ENCODE measurements around the gene ARNT2.
"Not testable (repeated sequence)": the region's sequence is repeated elsewhere in the genome, so short reads cannot be mapped to it uniquely, and the experiment has no call there.

The ARNT2 gene

DNA sequence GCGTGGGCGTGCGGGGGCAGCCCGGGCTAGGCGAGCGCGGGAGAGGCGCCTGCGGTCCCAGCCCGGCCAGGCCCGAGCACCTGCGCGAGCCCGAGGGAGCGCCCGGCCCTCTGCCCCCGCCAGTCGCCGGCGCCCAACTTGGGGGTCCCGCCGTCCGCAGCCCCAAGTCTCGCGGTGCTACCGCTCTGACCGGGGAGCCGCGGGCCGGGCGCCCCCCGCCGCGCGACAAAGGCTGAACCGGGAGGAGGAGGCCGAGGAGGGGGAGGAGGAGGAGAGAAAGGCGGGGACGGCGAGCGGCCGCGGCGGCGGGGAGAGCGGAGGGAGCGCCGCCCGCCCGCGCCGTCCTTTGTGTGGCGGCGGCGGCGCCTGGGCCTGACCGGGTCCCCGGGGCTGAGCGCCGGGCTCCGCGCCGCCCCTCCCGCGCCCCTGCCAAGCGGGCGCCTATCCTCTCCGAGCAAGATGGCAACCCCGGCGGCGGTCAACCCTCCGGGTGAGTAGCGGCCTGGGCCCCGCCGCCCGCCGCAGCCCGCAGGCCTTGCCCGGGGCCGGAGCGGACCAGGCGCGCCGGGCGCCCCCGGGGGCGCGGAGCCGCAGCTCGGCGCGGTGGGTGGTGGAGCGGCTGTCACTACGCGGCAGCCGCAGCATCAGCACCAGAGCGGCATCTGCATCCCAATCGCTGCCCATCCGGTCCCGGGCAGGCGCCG, at the start of gene ARNT2:
ARNT2 (plus strand) TSS at position 326 of the 704 bp plus-strand sequence; CDS start at position 460, 134 bp downstream.
- DNase-seq, result no peak

DNA sequence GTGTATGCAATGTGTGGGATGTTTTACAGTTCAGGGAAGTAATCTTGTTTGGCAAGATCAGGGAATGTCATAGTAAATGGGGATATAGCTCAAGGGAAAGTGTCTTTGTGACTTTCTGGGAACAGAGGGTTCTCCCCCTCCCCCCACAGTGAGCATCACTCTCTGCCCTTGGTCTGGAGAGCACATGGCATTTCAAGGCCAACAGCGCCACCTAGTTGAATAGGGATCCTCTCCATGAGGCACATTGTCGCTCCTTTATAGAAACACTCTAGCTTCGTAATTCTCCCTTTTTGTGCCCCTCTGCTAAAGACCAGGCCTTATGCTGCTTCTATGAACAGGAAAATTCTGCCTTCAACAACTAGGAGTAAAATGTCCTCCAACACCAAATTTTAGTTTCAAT, 37.1 kb upstream of the ARNT2 start:
- peak; percentile 33 for DNase-seq

DNA sequence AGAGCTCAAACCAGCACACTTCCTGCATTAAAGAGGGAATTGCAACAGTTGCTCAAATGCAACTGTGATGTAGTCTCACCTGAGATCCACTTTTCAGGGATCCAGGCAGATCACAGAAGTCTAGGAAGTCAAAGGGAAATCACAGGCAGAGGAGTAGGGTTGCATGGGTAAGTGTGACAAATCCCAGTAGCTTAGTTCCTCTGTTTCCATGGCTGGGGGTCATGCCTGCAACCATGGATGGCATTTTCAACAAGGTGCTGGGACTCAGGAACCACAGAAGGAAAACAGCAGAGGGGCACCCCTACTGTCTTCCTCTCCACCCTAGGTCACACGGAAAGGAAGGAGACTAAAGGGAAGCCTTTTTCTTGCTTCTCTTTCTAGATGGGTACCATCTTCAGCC, 36.5 kb upstream of the ARNT2 start:
- no peak for DNase-seq

DNA sequence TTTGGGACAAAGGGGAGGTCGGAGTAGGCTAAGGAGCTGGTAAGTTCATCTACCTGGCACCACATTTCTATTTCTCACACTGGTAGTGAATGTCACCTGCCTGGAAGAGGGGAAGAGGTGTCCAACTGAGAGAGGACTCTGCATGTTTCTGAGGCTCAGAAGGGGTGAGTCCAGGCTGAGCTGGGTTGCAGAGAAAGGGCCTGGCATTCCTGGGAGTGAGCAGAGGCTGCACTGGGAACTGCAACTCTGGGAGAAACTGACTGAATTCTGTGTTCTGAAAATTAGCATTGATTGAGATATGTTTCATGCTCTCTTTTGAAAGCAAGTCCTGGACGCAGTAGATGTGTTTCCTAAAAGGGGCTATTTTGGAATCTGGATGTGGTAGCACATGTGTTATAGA, 32.3 kb upstream of the ARNT2 start:
- DNase-seq, result no peak

DNA sequence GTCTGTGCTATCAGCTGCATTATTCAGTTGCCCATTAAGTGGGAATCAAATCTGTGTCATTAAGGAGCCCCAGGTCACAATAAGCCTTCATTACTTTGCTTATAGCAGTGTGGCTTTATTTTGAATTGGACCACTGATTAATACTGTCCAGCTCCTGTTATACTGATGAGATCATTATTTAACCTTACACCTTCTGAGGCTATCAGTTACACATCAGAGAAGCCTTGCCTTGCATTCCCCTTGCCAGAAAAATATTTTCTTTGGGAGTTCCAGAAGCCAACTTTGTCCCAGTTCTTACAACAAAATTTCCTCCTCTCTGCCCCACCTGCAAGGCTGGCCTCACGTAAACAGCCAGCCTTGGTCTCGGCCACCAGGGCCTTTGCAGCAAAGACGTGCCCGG, 29.7 kb upstream of the ARNT2 start:
- DNase-seq, result no peak

DNA sequence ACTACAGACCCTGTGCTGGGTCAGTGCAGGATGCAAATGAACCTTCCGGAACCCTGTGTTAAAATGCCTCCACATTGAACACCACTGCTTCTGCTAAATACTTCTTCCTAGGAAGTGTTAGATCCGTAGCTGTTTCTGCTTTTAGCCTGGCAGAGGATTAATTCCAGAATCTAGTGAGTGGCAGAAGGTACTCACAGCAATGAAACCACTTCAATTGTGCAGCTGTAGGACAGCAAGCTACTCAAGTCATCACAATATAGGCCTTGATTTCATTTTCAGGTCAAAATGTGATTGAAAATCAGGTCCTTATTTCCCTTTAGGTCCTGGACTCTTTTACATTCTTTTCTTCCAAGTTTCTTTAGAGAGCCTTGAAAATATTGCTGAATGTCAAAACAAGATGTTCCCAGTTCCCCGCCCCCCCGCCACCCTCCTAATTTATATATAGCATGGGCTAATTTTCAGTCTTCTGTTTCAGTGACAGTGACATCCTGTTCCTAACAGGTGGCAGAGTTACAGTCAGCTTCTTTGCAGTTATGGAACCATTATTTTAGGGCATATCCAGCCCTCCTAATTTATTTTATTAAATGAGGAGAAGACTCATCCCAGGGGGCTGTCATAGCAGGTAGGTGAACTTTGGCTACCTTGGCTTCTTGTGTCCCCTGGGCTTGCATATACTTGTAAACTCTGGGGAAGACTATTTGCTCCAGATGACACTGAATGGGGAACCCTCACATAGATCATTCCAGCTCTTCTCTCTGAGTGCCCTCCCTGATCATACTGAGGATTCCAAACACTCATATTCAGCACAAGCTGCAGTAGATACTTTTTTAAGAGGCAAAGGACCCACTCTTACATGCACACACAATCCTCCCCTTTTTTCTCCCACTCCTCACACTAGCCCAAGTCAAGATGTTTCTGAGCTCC, 28.0 kb upstream of the ARNT2 start:
- DNase-seq, result no peak

DNA sequence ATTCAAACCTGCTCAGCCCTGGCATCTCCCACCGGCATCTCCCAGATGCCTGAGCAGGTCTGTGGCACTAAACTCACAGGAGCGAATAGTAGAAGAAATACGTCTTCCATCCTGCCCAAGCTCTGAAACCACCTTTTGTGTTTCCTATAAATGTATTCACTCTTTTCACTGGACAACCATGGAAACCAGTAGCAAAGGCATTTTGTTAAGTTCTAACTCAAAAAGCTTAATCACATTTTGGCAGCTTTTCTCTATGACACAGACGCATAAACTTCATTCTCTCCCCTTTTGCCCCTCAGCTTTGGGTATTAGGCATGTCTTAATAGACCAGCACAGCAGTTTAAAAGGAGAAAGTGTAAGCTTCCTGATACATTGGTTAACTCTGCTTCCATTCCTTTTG, 24.5 kb upstream of the ARNT2 start:
- DNase-seq, result no peak

DNA sequence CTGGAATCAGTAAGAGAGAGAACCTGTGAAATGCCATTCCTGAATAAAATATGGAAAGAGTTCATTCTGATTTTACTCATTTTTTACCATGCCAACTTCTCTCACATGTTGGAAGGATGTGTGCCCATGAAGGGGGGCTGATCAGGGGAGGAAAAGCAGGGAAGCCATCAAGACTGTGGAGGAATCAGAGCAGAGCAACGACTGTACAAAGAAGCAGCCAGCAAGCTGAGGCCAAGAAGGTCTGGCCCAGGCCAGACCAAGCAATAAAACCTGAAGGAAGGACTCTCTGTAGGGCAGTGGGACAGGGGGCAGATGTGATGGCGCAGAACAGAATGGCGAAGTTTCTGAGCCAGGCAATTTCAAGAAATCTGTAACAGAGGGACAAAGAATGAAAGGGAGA, 24.0 kb upstream of the ARNT2 start:
- no peak for DNase-seq

DNA sequence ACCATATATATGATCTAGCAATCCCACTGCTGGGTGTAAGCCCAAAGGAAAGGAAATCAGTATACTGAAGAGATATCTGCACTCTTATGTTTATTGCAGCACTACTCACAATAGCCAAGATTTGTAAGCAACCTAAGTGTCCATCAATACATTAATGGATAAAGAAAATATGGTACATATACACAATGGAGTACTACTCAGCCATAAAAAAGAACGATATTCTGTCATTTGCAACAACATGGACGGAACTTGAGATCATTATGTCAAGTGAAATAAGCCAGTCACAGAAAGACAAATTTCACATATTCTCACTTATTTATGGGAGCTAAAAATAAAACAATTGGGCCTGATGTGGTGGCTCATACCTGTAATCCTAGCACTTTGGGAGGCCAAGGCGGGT, 21.9 kb upstream of the ARNT2 start:
- DNase-seq, result no peak

DNA sequence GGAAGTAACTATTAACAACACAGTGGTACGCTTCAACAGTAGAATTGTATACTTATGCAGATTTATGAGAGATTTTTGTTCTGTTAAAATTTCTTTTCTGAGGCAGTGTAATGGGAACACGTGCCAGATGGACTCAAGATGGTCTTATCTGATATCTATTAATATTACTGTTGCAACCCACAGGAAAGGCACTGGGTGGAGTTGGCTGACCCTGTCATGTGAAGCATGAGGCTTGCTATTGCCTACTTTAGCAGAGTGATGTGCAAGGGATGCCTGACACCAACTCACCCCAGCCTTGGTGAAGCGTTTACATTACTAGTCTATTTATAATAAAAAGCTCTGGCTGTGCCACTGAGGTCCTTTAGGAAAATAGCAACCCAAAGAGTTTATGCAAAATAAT, 19.8 kb upstream of the ARNT2 start:
- no peak for DNase-seq

DNA sequence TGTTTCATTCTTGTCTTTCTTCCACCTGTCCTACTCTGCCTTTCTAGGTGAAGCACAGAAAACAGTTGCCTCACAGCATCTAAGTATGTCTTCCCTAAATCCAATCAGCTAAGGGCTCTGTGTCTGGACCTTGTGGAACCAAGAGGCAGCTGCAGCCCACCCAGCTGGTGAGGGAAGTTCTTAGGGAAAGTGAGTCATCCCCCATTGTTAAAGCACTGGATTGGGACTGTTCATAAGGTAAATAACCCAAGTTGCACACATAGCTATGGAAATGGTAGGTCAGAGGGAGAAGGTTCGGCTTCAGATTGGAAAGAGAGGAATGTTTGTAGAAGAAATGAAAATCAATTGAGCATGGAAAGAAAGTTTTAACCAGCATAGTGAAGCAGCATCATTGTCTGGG, 18.0 kb upstream of the ARNT2 start:
- DNase-seq, result no peak

DNA sequence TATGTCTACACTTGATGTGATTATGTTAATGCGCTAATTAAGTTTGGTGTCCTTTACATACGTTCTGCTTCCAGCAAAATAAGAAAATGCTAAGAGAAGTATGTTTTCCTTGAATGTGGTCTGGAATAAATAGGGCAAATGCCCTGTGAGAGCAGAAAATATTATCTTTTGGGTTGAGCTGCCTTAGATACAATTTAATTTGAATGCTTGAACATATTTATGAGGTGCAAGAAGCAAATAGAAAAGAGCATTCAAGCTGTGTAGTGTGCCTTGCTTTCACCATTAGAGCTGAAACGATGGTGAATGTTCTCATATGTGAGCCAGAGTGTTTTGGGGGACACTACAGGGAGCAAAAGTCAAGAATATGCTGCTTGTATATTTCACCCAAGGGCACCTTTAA, 15.9 kb upstream of the ARNT2 start:
- DNase-seq, result no peak

DNA sequence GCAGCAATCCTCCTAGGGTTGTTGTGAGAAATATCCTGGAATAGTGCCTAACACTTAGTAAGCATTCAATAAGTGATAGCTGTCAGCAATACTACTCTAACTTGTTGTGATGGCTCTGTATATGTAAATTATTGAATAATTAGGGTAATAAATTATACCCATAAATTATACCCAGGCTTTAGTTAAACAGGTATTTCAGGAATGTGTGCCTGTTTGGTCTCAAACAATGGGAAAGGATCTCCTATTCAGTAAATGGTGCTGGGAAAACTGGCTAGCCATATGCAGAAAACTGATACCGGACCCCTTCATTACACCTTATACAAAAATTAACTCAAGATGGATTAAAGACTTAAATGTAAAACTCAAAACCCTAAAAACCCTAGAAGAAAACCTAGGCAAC, 14.8 kb upstream of the ARNT2 start:
- no peak for DNase-seq

DNA sequence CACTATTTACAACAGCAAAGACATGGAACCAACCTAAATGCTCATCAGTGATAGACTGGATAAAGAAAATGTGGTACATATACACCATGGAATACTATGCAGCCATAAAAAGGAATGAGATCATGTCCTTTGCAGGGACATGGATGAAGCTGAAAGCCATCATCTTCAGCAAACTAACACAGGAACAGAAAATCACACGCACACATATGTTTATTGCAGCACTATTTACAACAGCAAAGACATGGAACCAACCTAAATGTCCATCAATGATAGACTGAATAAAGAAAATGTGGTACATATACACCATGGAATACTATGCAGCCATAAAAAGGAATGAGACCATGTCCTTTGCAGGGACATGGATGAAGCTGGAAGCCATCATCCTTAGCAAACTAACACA, 13.2 kb upstream of the ARNT2 start:
- DNase-seq, result not testable (repeated sequence)

DNA sequence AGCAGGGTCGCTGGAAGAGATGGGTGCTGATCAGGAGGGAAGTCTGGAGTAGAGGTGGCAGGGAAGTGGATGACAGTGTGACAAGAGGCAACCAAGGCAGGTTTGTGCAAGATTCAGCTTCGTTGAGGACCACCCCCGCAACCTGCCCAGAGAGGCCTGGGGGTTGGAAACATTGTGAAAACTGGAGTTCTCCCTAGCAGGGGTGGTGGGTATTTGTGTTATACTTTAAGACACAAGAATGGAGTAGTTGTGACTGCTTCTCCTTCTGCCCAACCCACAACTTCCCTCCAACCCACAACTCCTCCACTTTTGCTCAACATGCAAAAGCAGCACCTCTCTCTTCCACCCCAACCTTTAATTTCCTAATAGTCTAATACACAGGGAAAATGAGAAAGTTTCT, 8.6 kb upstream of the ARNT2 start:
- DNase-seq, result no peak

DNA sequence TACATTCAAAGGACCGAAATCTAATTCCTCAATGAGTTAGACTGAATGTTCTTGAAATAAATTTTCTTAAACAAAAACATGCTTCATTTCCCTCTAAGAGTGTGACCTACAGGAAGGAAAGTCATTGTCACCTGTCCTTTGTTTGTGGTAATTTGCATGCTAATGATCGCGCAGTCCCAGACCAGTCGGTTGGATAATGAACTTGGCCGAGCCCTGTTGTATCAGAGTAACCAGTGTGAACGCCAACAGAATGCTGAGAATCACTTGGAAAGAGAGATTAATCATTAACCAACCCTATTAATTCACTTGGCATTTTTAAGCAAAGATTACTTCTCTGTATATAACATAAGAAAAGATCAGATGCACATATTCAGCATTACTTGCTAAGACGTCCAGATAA, 8.1 kb upstream of the ARNT2 start:
- DNase-seq, result no peak

DNA sequence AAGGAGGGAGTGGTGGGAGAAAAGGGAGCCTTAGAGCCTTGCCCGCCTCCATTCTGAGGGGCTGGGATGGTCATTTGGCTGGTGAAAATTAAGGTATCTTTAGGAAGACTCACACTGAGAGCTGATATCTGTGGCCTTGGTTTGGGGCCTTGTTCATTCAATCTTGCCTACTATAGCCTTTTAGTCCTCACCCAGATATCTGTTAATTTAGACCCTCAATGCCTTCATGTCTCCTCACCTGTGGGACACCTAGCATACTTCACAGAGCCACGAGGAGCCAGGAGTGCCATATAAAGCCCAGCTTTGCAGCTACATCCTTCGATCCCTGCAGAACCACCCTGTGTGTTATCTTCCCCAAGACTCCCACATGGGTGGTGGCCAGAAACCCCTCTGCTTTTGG, 4.7 kb upstream of the ARNT2 start:
- DNase-seq, result no peak

DNA sequence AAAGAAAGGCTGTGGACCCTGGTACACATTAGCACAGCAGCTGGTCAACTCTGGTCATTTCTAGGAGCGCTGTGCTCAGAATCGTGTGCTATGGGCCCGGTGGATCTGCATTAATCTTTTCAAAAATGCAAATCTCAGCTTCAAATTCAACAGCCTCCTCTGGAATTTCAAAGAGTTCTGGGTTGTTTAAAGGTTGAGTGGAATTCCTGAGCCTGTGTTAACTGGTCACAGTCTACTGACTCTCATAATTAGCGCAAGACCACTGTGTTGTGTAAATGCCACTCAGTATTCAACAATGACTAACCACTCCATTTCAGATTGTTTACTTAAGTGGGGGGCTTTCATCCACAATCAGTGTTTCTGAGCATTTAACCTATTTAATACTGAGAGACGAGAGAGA, 2.7 kb upstream of the ARNT2 start:
- no peak for DNase-seq

DNA sequence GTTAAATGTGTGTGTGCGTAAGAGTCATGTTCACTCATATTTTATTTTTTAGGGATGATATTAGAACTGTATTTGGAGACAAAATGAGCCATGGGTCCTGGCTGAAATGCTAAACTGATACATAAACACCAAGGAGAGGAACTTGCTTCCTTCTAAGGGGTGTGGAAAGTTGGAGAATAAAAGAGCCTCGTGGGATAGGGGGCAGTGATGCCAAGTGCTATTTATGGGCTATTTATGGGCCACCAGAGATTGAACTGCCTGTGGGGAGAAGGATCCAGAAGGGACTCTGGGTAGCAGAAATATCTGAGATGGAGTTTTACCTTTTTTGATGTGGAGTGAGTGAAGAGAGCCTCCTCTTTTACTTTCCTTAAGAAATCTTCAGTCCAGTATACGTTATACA, 1.8 kb upstream of the ARNT2 start:
- no peak for DNase-seq

DNA sequence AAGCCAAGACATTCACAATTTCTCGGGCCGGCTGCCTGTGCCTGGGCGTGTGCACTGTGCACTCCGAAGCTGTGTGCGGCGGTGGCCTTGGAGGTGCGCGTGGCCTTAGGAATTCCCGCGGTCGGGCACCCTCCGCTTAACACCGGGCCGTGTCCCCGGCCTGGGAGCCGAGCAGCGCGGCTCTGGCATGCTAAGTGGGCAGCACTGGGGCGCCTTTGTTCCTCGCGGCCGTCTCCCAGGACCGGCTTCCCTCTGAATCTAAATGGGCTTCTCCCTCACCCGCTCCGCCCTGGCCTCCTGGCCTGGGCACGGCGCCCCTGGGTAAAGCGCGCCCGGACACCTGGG, 498 bp upstream of the ARNT2 start:
- DNase-seq, result no peak

DNA sequence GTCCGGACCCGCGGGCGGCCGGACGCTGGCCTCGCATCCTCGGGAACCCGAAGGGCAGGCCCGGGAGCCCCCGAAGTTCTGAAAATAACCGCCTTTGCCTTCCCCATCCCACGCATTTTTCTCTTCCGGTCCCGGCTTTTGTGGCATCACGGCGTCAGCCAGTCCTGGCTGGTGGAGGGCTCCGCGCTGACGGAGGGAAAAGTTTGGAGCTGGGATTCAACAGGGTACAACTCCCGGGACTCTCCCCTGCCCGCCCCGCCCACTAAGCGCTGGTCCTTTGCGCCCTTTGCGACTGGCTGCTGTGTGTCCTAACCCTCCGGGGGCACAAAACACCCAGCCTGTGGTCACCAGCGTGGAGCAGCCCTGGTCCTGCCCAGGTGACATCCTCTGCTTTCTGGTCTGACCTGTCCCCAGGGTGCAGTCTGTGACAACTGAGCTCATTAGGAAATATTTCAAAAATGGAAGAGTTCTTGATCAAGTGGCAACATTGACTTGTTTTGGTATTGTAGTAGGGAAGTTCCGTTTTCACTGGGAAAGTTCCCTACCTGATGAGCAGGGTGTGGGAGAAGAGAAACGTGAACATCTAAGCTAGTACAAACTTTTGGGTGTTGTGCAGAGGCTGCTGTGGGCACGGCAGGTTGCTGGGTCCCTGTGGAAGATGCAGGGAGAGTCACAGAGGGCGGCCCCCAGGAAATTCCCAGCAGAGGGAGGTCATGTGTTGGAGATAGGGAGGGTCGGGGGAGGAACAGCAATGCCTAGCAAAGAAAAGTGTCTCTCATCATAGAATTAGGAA, 775 bp downstream of the ARNT2 start:
- DNase-seq, result peak; percentile 30

DNA sequence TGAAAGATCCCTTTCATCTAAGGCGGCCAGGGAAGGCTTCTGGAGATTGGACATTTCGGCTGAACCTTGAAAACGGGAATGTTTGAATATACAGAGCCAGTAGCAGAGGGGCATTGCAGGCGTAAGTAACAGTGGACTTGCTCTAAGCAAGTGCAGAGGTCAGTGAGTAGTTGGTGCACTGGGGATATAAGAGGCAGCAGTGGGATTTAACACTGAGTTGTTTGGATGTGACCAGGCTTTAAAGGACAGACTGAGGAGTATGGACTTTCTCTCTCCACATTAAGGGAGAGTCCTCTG, 1.3 kb downstream of the ARNT2 start:
- no peak for DNase-seq

DNA sequence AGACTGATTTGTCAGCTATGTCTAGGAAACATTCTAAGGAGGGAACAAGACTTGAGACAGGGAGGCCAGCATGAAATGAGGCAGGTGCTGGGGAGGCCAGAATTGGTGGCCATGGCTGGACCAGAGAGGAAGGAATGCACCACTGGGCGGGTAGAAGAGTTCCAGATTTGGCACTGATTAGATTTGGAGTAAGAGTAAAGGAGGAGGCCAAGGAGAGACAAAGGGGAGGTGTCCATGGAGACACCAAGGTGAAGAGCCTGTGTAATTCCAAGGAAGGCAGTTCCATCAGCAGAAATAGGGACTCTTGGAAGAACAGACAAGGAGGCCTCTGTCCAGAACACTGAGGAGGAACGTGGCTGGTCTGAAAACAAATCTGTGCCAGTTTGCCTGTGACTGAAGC, 1.8 kb downstream of the ARNT2 start:
- DNase-seq, result no peak

DNA sequence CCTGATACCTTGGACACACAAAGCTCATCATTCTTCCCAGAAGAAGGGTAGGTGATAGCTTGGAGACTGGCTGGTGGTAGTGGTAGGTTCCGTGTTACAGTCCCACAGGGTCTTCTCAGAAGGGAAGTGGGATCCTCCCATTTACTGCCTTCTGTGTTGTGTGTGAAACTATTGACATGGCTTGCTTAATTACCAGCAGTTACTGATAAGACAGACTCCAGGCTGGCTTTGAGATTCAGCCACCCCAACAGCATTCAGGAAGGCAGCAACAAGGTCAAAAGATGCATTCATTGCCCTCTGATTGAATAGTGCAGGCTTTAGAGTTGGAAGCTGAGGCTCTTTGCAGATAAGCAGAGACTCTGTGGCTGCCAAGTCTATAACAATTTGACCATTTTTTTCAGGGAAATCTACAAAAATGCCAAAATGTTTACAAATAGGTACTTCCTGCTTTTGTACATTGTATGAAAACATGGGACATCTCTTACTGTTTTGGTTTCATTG, 7.7 kb downstream of the ARNT2 start:
- DNase-seq, result no peak
